Ramos (cell line): ENCODE data around the gene NSFL1C.

Experiments used
- in situ Hi-C: fragments of 300-500 bp; cut with MboI; formaldehyde crosslinking; loops from one replicate; pipeline ENCODE4 v1.14.3; 2022; ENCODE audit warnings: low sequenced_read_pairs; ENCODE audit not compliant: unreplicated experiment

NSFL1C gene

GRCh38 chr20:1486566-1486965 is 19.9 kb upstream of the NSFL1C start:
- in situ Hi-C loops = no loop called here

DNA sequence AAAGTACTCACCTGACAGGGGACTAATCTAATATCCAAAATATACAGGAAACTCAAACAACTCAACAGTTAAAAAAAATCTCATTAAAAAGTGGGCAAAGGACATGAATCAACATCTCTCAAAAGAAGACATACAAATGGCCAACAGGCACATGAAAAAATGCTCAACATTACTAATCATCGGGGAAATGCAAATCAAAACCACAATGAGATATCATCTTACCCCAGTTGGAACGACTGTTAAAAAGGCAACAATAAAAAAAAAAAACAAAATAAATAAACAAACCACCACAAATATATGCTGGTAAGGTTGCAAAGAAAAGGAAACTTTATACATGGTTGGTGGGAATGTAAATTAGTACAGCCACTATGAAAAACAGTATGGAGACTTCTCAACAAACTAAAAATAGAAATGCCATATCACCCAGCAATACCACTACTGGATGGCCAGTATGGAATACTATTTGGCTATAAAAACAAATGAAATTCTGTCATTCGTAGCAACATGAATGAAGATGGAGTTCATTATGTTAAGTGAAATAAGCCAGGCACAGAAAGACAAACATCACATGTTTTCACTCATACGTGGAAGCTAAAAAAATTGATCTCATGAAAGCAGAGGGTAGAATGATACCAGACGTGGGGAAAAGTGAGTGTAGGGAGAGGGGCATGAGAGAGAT is 17.9 kb upstream of the NSFL1C start:
- in situ Hi-C loops = no loop called here

GRCh38 chr20:1479831-1480595 is 13.4 kb upstream of the NSFL1C start:
- in situ Hi-C loops = no loop called here

DNA sequence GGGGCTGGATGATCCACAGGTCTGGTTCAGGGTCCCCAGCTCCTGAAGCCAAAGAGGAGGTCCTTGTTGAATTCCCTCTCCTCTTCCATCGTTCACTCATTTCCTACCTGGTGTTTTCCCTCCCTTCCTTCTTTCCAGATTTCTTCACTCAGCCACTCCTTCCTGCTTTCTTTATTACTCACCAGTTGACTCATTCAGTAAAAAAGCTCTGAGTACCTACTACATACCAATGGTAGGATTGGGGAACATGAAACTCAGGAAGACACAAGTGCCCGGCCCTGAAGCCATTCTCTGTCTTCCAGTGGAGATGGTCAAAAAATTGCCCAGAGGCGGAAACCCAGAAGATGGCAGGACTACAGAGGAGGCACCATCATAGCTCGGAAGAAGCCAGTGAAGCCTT is 11.9 kb upstream of the NSFL1C start:
- in situ Hi-C loops = no loop called here

- in situ Hi-C loops = no loop called here
Measured at GRCh38 chr20:1477896-1478490, 11.3 kb upstream of the NSFL1C start.

GRCh38 chr20:1474817-1475603 is 8.4 kb upstream of the NSFL1C start:
- in situ Hi-C loops = no loop called here

GRCh38 chr20:1474325-1474724 is 7.7 kb upstream of the NSFL1C start:
- in situ Hi-C loops = no loop called here

DNA sequence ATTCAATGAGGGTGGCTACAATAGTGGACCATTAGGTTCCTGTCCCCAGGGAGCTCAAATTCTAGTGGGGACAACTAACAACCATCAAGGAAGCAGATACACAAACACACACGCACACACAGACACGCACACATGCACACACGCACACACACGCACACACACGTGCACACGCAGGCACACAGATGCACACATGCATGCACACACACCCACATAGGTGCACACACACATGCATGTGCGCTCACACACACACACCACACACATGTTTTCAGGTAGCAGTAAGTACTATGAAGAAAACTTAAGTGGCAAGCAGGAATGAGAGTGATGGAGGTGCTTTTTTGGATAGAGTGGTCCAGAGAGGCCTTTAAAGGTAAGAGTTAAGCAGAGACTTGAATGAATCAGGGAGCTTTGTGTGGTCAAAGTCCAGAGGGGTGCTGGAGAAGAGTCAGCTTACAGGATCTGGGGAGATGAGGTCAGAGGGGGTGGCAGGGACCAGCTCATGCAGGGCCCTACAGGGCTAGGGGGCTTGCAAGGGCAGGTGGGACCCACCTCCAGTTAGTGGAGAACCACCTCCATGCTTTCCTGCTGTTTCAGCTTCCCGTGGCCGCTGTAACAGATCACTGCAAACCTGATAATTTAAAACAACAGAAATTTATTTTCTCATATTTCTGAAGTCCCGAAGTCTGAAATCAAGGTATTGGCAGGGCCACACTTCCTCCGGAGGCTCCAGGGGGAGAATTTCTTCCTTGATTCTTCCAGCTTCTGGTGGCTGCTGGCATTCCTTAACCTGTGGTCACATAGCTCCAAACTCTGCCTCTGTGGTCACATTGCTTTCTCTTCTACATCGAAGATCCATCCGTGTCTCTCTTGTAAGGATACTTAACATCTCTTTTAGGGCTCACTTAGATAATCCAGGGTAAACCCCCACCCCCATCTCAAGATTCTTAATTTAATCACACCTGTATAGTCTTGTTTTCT is 6.9 kb upstream of the NSFL1C start:
- in situ Hi-C loops = no loop called here

DNA sequence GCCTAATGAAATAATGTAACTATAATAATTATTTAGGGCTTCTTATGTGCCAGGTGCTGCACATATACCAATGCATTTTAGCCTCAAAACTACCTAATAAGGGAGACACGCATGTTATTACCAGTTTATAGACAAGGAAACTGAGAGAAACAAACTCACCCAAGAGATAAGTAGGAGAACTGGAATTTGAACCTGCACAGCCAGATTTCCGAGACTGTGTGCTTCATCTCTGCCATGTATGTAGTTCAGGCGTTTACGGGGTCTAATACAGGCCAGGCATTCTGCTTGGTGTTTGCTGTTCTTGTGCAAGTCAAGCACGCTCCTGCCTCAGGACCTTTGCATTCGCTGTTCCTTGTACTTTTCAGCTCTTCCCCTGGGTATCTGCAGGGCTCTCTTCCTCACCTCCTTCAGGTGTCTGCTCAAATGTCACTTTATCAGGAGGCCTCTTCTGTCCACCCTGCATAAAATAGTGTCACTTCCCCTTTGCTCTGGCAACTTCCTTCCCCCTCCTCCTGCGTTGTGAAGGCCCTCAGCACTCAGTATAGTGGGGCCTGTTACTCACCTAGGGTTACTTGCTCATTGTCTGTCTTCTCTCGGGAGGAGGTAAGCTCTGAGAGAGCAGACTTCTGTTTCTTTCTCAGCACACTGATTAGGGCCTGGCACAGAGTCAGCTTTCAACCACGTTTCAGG is 6.1 kb upstream of the NSFL1C start:
- in situ Hi-C loops = no loop called here

DNA sequence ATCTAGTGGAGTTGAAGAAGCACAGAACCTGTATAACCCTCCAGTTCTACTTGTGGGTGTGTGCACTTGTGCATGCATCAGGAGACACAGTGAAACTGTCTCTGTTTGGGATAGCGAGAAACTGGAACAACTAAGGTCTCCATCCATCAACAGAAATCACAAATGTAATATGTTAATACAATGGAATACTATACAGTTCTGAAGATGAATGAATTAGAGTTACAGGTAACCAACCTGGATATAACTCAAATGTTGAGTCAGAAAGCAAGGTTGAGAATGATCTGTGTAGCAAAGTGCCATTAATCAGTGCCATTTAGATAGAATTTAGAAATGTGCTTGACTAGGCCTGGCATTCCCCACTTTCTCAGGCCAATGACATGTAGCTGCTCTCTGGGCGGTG is 4.6 kb upstream of the NSFL1C start:
- in situ Hi-C loops = no loop called here

DNA sequence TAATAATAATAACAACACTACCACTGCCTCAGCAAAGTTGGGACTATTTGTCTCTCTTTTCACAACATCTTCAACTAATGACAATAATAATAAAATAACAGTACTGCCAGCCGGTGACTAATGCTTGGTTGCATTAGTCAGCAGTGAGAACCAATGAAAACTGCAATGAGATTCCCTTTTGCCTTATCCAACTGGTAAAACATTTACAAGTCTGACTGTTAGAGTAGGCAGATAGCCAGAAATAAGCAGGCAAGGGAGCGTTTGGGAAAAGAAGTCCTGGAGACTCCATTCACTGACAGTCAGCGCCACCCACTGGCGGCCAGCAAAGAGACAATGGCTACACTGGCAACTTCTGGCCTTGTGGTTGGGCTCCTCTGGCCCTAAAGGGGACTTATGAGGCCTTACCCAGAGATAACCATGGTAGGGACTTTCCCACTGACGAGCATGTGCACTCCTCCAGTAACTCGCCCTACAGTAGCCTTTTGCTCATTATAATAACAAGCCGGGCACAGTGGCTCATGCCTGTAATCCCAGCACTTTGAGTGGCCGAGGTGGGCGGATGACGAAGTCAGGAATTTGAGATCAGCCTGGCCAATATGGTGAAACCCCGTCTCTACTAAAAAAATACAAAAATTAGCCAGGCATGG is 3.4 kb upstream of the NSFL1C start:
- in situ Hi-C loops = no loop called here

DNA sequence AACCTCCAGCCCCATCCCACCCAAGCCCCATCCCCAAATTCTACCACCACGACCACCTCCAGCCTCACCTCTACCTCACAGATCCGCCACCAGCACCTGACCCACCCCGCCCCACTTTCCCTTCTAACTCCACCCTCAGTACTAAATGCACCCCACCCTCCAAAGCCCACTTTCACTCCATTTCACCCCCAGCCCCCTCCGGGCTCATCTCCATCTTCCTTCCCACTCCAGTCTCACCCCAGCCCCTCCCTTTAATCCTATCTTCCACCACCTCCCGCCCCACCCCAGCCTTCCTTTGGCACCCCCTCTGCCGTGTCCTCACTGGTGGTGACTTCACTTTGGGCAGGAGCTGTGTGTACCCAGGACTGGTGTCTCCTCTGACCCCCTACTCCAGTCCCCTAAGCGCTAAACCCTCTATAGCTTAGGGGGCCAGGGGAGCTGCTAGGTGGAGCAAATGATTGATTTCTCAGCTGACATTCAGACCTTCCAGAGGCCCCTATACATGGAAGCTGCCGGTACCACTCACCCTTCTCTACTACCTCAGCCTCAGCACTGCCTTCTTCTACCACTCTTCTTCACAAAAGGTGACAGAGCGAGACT is 2.8 kb upstream of the NSFL1C start:
- in situ Hi-C loops = no loop called here

DNA sequence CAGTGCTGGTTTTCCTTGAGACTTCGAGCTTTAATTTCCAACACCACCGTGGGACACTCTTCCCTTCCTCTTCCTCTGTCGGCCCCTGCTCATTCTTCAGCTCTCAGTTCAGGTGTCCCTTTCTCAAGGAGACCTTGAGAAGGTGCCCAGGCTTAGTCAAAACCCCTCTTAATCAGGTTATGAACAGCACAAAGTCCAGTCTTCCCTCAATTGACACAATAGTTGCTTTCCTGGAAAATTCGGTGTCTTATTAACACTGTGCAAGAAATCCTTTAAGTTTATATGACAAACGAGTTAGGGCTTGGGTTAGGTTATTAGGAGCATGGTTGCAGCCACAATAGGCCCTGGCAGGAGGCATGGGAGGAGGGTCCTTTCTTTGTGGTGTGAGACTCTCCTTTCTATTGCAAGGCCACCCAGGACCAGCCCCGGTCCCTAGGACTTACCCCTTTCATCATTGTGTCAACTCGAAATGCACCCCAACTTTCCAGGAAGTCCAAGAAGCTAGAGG is 1.5 kb upstream of the NSFL1C start:
- in situ Hi-C loops = no loop called here

GRCh38 chr20:1467355-1468116 is 887 bp upstream of the NSFL1C start:
- in situ Hi-C loops = no loop called here

GRCh38 chr20:1467082-1467354 is 369 bp upstream of the NSFL1C start:
- in situ Hi-C loops = no loop called here

GRCh38 chr20:1465470-1466210 is 1.0 kb downstream of the NSFL1C start:
- in situ Hi-C loops = no loop called here
